Immature natural killer cell (primary cell): ENCODE data around the gene TRIM27. TPM values are rescaled to one million over a fixed set of nuclear protein-coding genes. Genes with fewer than 3 reads are reported as not detected.
A peak's percentile ranks its signal among the peaks of the same experiment; 100 is the strongest.
"Not testable (repeated sequence)": the region's sequence is repeated elsewhere in the genome, so short reads cannot be mapped to it uniquely, and the experiment has no call there.

Experiments used
- DNase-seq, 3 donors: peaks; one replicate each; pipeline ENCODE4 v3.0.0; 2022; ENCODE audit warnings: mixed read lengths in 1 of 3
- H3K27ac Mint-ChIP-seq, 6 donors: one replicate each; pipeline ENCODE4 v1.8.0; 2020; ENCODE audit warnings: mixed read lengths in 6 of 6, mild to moderate bottlenecking in 5 of 6, inconsistent platforms in 4 of 6, moderate library complexity in 3 of 6
- H3K27me3 Mint-ChIP-seq, 3 donors: one replicate each; pipeline ENCODE4 v1.8.0; 2020 to 2021; ENCODE audit warnings: low read depth in 3 of 3, mild to moderate bottlenecking in 3 of 3, mixed read lengths in 3 of 3, moderate library complexity in 3 of 3, inconsistent platforms in 1 of 3
- H3K36me3 Mint-ChIP-seq, 3 donors: one replicate each; pipeline ENCODE4 v1.8.0; 2020; ENCODE audit warnings: mixed read lengths in 3 of 3, inconsistent platforms in 2 of 3, mild to moderate bottlenecking in 2 of 3
- H3K4me1 Mint-ChIP-seq, 2 donors: one replicate each; pipeline ENCODE4 v1.8.0; 2020; ENCODE audit warnings: inconsistent platforms in 2 of 2, mild to moderate bottlenecking in 2 of 2, mixed read lengths in 2 of 2, moderate library complexity in 1 of 2
- H3K4me3 Mint-ChIP-seq, 5 donors: one replicate each; pipeline ENCODE4 v1.8.0; 2020; ENCODE audit warnings: mild to moderate bottlenecking in 5 of 5, mixed read lengths in 5 of 5, inconsistent platforms in 3 of 5, moderate library complexity in 3 of 5
- H3K9me3 Mint-ChIP-seq, 6 donors: one replicate each; pipeline ENCODE4 v1.8.0; 2020; ENCODE audit warnings: mild to moderate bottlenecking in 6 of 6, mixed read lengths in 6 of 6, inconsistent platforms in 4 of 6, moderate library complexity in 3 of 6
- polyA plus RNA-seq, 3 donors: library from polyadenylated mRNA; unstranded; fragments of 300-500 nt; fragmentation: Illumina TruSeq; gene quantifications; one replicate each; pipeline ENCODE4 v1.2.3, GENCODE V29; 2021

The TRIM27 gene
- polyA plus RNA-seq, 3 donors from 2014 or later = 30.2 to 51.1 (median 43.0) TPM

DNA sequence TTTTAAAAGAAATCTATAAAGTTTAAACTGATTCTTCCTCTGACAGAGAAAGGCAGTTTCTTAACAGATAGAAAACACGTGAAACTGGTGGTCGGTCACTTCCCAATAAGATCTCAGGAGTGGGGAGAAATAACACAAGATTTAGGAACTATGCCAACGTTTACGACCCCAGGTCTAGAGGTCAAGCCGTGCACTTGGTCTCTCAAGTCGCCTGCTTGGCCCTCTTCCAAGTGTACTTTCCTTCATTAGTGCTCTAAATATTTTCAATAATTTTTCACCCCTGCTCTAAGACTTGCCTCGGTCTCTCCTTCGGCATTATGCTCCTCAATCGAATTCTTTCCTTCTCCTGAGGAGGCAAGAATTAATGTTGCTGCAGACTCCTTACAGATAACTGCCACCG is 61.7 kb downstream of the TRIM27 start:
- peak overlapping the region in 1 of 6 donors; percentile 90 for H3K27ac Mint-ChIP-seq
- peak overlapping the region in 2 of 5 donors; percentile 17 to 61 for H3K4me3 Mint-ChIP-seq
- peaks cover 31 to 43% of the 10 kb centered on the region in 2 donors for H3K4me1 Mint-ChIP-seq
- peaks cover 29 to 50% (median 43%) of the 10 kb centered on the region in 3 donors for H3K27me3 Mint-ChIP-seq
- H3K9me3 Mint-ChIP-seq = peaks cover 6 to 23% (median 10%) of the 10 kb centered on the region in 6 donors
- no peak for DNase-seq
- H3K36me3 Mint-ChIP-seq = peaks cover 0 to 9% (median 4%) of the 10 kb centered on the region in 3 donors

DNA sequence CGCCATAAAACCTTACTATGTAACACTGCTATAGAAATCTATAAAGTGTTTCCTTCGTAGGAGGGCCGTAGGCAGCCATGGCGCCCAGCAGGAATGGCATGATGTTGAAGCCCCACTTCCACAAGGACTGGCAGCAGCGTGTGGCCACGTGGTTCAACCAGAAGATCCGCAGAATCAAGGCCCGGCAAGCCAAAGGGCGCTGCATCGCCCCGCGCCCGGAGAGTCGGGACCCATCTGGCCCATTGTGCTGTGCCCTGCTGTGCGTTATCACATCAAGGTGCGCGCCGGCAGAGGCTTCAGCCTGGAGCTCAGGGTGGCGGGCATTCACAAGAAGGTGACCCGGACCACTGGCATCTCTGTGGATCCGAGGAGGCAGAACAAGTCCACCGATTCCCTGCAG is 62.4 kb downstream of the TRIM27 start:
- H3K4me3 Mint-ChIP-seq = no peak overlapping the region

DNA sequence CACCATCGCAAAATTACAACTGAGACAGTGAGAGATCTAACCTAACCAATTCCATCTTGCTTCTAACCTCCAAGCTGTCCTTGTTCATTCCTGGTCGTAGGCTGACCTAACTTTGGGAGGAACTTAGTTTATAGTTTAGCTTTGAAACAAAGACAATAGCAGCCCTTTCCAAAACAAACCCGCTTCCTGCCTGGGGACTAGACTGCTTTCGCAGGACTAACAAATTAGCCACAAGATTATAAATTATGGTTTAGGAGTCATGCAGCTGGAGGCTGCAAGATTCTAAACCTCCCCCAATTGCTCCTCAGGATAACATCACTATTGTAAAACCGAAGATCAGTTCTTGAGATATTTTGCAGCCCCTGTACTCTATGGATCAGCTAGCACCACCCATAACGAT is 63.2 kb downstream of the TRIM27 start:
- no peak for DNase-seq
- Mint-ChIP-seq H3K4me1 (peaks cover 22 to 33% of the 10 kb centered on the region in 2 donors), H3K9me3 (peaks cover 1 to 18% (median 8%) of the 10 kb centered on the region in 6 donors), H3K36me3 (peaks cover 0 to 7% (median 7%) of the 10 kb centered on the region in 3 donors), H3K4me3 (no peak overlapping the region), H3K27me3 (peaks cover 21 to 40% (median 32%) of the 10 kb centered on the region in 3 donors), H3K27ac (no peak overlapping the region)

More for the DNA sequence above, 62.4 kb downstream of the TRIM27 start:
- Mint-ChIP-seq H3K9me3 (peaks cover 6 to 23% (median 10%) of the 10 kb centered on the region in 6 donors), H3K4me1 (peaks cover 28 to 40% of the 10 kb centered on the region in 2 donors), H3K27ac (no peak overlapping the region), H3K36me3 (peaks cover 0 to 9% (median 6%) of the 10 kb centered on the region in 3 donors), H3K27me3 (peaks cover 27 to 47% (median 40%) of the 10 kb centered on the region in 3 donors)
- DNase-seq = no peak

DNA sequence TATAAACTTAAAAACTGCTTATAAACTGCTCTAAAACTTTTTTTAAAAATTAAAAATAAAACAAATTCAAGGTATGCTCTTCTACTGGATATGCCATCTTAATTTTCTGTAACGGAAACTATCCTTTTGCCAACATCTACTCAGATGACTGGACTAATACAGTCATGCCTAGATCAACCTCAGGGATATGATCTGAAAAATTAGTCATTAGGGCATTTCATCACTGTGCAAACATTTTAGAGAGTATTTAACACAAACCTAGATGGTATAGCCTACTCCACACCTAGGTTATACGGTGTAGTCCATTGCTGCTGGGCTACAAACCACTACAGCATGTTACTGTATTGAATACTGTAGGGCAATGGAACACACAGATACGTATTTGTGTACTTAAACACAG is 64.8 kb downstream of the TRIM27 start:
- H3K27me3 Mint-ChIP-seq = peaks cover 17 to 28% (median 25%) of the 10 kb centered on the region in 3 donors
- no peak overlapping the region for H3K4me3 Mint-ChIP-seq
- peaks cover 0 to 7% (median 6%) of the 10 kb centered on the region in 3 donors for H3K36me3 Mint-ChIP-seq
- H3K27ac Mint-ChIP-seq = no peak overlapping the region
- H3K4me1 Mint-ChIP-seq = peaks cover 10 to 17% of the 10 kb centered on the region in 2 donors
- DNase-seq = no peak
- peaks cover 0 to 14% (median 4%) of the 10 kb centered on the region in 6 donors for H3K9me3 Mint-ChIP-seq

DNA sequence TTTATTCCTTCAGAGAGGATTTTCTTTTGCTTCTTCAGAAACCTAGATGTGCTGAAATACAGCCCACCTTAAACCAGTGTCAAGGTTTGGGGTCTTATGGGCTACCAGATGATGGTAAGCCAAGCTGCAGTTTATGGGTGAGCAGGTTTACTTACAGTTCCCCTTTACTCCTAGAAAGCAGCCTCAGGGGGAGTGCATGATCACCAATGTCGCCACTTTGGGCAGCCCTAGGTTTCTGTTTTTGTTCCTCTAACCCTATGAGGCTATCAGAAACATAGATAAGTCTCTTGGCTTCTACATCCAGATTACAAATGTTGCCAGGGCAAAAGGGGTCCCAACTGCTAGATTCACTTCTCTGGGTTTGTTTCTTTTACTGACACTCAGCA is 67.2 kb downstream of the TRIM27 start:
- Mint-ChIP-seq H3K4me3 (no peak overlapping the region), H3K36me3 (peaks cover 0 to 3% (median 0%) of the 10 kb centered on the region in 3 donors), H3K27me3 (peaks cover 7 to 12% (median 9%) of the 10 kb centered on the region in 3 donors), H3K9me3 (peaks cover 0 to 3% (median 0%) of the 10 kb centered on the region in 6 donors), H3K27ac (no peak overlapping the region), H3K4me1 (no peaks in the 10 kb centered on the region)
- no peak for DNase-seq

DNA sequence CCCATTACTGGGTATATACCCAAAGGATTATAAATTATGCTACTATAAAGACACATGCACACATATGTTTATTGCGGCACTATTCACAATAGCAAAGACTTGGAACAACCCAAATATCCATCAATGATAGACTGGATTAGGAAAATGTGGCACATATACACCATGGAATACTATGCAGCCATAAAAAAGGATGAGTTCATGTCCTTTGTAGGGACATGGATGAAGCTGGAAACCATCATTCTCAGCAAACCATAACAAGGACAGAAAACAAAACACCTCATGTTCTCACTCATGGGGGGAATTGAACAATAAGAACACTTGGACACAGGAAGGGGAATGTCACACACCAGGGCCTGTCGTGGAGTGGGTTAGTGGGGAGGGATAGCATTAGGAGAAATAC is 69.4 kb downstream of the TRIM27 start:
- H3K27ac Mint-ChIP-seq, H3K9me3 Mint-ChIP-seq, DNase-seq, H3K4me3 Mint-ChIP-seq, H3K36me3 Mint-ChIP-seq, H3K4me1 Mint-ChIP-seq: not testable (repeated sequence)
- peaks cover 4 to 12% (median 11%) of the 10 kb centered on the region in 3 donors for H3K27me3 Mint-ChIP-seq

Other genes starting within 250 kb of the TRIM27 start
- not detected for gene ZNF311, start 81.3 kb upstream of the TRIM27 start, polyA plus RNA-seq
- not detected for gene OR2W1, start 121.2 kb upstream of the TRIM27 start, polyA plus RNA-seq
- gene OR2B3, start 163.3 kb upstream of the TRIM27 start, polyA plus RNA-seq = not detected
- gene OR2J1, start 175.5 kb upstream of the TRIM27 start, polyA plus RNA-seq = not detected
- not detected for gene OR2J3, start 184.1 kb upstream of the TRIM27 start, polyA plus RNA-seq
- gene OR2J2, start 246.9 kb upstream of the TRIM27 start, polyA plus RNA-seq = not detected